Inferior parietal cortex (tissue), 1 donor: Measurements from ENCODE around the gene SIPA1.
"Not testable (repeated sequence)": the region's sequence is repeated elsewhere in the genome, so short reads cannot be mapped to it uniquely, and the experiment has no call there.

Experiments
- DNase-seq: peaks from one replicate; pipeline ENCODE4 v3.0.0-alpha.2; 2016; ENCODE audit errors: extremely low spot score

Gene SIPA1

DNA sequence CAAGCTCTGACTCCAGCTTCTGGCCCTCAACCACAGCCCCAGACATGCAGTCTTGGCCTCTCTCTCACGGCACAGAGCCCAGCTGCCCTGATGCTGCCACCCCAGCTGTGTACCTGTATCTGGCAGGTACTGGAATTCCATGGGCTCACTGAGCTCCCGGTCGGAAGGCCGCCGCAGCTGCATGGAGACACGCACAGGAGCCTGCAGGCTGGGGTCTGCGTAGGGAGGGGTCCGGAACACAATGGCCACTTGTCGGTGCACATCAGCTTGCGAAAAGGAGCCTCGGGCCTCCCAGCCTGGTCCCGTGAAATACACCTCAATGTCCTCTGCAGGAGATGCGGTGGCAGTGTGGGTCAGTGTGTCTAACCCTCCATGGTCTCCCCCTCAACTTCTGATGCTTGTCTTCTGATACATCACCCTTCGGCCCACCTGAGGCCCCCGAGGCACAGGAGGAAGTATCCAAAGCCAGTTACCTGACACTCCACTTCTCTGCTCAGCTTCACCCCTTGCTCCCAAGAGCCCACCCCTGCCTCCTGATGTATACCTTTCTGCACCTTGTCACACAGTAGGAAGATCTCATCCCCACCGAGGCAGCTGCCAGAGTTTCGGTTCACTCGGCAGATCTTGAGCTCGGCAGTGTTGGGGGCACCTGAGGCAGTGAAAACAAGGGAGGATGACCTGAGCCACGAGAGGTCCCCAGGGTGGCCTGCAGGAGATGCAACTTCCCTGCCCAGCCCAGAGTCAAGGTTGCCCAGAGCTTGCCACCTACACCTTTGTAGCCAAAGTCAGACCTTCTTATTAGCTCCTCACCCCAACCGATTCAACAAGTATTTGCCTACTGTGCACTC, 20.5 kb downstream of the SIPA1 start:
- DNase-seq: no peak

DNA sequence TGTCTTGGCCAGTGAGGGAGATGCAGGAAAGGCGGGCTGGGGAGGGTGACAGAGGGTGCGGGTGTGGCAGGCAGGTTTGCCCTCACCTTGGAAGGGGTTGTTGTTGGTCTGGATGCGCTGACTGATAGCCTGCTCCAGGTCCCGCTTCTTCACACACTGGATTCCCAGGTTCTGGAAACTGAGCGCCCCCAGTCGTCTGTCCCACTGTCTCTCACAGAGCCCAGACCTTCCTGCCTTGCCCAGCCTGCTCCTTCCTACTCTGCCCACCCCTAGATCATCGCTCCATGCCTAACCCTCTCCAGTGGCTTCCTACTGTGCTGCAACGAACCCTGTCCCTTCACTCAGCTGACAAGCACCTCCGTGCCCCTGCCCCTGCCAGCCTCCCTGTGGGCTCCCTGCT, 22.1 kb downstream of the SIPA1 start:
- DNase-seq: no peak

GRCh38 chr11:65660908-65661307, 23.0 kb downstream of the SIPA1 start:
- DNase-seq: not testable (repeated sequence)

DNA sequence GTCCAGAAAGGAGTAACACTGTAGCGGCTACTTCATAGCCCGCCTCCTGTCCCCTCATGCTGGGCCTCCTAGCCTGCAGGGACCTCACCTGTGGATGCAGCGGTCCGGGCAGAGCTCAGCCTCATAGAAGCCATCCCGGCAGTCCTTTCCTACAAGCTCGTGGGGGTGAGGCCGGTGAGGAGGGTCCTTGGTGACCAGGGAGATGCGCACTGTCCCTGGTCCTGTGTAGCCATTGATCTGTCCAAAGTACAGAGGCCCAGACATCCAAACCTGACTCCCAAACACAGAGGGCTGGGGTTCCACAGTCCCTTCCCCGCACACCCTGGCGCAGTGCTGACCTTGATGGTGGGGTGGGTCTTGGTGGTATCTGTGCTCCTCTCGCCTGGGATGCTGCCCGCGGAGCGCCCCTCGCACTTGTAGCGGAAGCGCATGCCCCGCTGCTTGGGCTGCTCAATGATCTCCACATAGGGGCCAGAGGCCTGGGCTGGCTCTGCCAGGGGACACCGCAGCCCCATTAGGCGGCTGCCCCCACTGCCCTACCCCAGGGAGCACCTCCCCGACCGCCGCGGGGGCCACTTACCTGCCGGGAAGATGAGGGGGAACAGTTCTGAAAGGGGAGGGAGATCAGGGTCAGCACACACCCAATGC, 23.8 kb downstream of the SIPA1 start:
- no peak for DNase-seq

DNA sequence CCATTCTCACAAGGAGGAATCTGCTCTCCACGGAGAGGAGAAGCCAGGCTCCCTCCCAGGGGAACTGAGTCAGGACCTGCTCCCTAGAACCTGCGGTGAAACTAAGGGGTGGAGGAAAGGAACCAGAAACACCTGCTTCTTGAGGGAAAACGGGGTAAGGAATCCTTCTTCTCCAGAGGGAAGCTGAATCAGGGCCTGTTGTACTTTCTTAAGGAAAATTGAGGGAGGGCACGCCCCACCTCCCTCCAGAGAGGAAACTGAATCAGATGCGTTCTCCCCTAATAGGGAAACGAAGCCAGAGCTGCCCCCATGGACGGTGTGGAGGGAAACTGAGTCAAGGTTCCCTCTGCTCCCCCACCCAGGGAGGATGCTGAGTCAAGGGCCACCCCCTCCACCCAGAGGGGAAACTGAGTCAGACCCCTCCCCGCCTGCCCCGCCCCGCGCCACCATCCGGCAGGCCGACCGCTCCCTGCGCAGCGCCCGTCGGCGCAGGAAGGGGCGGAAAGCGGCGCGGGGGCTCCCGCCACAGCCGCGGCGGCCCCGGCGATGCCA, 24.4 kb downstream of the SIPA1 start:
- no peak for DNase-seq

DNA sequence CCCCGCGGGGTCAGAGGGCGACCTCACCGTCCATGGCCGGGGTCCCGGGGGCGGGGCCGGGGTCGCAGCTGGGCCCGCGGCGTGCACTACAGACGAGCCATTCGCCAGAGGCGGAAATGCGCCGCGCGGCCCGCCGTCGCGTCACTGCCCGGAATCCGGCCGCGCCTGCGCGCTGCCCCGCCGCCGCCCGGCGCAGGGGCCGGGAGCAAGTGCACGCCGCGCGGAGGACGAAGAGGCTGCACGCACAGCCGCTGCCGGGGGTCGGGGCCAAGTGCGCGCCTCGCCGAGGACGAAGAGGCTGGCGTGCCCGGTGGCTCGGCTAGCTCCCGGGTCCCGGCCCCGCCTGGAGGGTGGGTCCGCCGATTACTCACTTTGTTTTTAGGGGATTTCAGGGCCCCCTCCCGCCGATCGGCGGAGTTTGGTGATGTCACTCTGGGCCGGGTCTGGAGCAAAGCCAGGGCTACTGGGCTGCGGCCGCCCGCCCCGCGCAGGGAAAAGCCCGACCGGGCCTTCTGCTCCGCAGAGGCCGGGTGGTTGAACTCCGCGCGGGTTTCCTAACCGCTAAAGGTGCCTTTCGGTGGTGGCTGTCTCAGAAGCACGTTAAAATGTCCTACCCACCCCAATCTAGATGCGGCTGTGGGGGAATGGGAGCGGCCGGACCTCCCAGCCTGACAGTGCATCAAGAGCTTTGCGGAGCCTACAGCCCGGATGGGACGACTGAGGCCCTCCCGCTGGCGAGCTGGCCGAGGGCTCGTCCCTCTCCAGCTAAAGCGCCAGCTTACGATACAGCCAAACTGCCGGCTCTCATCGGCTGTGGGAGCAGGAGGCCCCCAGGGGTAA, 25.1 kb downstream of the SIPA1 start, which contains the start of gene RELA:
TSS of gene RELA (minus strand) at position 118 of the 840 bp plus-strand sequence. CDS start at position 34, 84 bp downstream.
- DNase-seq: peak; percentile 92

- DNase-seq: peak; percentile 66
Measured at GRCh38 chr11:65663639-65664200, 25.8 kb downstream of the SIPA1 start.

DNA sequence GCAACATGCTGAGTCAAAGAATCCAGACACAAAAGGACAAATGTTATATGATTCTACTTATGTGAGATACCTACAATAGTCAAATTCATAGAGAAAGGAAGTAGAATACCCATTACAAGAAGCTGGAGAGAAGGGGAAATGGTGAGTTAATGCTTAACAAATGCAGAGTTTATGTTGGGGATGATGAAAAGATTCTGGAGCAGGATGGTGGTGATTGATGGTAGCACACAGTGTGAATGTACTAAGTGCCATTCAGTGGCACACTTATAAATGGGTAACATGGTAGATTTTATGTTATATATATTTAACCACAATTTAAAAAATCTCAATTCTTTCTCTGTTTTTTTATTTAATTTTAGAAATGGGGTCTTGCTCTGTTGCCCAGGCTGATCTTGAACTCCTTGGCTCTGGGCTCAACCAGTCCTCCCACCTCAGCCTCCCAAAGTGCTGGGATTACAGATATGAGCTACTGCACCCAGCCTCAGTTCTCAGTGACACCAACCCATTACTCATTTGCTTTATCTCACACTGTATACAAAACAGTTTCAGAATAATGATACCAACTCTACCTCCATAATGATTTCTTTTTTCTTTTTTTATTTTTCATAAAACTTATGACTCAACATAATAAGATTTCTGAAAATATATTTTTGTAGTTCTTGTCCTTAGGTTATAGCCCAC, 34.4 kb downstream of the SIPA1 start:
- DNase-seq: no peak

DNA sequence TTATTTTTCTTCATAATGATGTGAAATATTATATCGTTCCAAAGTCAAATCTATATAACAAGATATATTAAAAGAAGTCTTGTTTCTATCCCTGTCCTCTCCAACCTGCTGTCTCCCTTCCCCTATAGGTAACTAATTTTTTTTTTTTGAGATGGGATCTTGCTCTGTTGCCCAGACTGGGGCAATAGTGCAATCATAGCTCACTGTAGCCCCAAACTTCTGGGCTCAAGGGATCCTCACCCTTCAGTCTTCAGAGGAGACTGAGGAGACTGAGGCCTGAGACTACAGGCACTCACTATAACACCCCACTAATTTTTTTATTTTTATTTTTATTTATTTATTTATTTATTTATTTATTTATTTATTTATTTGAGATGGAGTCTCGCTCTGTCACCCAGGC, 35.1 kb downstream of the SIPA1 start:
- no peak for DNase-seq

GRCh38 chr11:65680192-65680743, 42.4 kb downstream of the SIPA1 start:
- DNase-seq: no peak

GRCh38 chr11:65683480-65683879, 45.6 kb downstream of the SIPA1 start:
- not testable (repeated sequence) for DNase-seq

- no peak for DNase-seq
Measured at GRCh38 chr11:65685981-65686380, 48.1 kb downstream of the SIPA1 start.

DNA sequence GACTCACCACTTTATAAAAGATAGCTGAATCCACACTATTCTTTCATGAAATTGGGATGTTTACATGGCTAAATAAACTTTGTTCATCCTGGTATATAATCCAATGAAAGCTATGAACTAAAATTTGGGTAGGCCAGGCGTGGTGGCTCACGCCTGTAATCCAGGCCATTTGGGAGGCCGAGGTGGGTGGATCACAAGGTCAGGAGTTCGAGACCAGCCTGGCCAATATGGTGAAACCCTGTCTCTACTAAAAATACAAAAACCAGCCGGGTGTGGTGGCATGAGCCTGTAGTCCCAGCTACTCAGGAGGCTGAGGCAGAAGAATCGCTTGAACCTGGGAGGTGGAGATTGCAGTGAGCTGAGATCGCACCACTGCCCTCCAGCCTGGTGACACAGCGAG, 53.9 kb downstream of the SIPA1 start:
- not testable (repeated sequence) for DNase-seq

DNA sequence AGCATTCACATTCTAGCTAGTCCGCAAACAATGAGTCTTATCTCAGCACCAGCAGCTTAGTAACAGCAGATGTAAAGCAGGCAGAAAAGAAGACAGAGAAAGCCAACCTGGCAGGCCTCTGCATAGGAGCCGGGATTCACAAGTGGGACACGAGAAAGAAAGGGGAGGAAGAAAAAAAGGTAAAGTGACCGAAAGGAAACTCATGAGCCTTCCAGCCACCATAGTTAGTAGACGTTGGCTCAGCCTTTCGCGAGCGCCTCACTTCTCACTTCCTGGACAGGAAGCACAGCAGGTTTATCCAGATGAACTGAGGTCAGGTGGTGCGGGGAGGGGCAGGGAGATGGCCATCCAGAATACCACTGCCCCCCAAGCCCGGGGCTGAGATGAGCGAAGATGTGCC, 54.5 kb downstream of the SIPA1 start:
- no peak for DNase-seq

GRCh38 chr11:65695459-65696241, 57.7 kb downstream of the SIPA1 start:
- peak; percentile 73 for DNase-seq

- no peak for DNase-seq
Measured at GRCh38 chr11:65696802-65697552, 59.1 kb downstream of the SIPA1 start.

- DNase-seq: no peak
Measured at GRCh38 chr11:65698205-65698604, 60.3 kb downstream of the SIPA1 start.

DNA sequence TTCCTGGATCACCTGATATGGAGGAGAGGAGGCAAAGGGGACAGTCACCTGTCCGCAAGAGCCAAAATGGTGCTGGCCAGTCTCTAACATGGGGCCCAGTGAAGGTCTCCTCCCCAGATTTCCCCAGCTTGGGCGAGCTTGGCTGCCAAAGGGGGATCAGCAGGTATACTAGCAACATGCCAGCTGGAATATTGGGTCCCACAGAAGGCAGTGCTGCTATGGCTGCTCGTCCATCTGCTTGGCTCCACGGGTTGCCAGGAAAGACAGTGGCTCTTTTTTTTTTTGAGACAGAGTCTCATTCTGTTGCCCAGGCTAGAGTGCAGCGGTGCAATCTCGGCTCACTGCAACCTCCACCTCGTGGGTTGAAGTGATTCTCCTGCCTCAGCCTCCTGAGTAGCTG, 61.4 kb downstream of the SIPA1 start:
- no peak for DNase-seq

DNA sequence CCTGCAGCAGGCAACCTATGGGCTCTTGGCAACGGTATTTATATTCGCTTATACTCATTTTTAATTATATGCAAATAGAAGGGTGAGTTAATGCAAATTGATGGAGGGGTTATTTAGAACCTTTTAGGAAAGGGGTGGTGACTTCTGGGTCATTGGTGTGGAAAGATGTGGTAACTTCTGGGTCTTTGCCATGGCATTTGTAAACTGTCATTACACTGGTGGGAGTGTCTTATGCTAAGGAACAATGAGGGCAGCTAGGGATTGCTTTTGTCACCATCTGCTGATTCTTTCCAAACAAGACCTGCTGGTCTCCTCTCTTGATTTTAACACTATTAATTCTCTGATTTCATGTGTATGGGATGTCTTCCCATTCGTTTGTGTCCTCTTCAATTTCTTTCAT, 62.5 kb downstream of the SIPA1 start:
- no peak for DNase-seq
